ENCODE results near the gene CDH4. TPM values are rescaled to one million over a fixed set of nuclear protein-coding genes. Genes with fewer than 3 reads are reported as not detected.

Gene CDH4
- total RNA-seq, 1 donor from 2014 or later: not detected

- H3K27ac ChIP-seq: no peak overlapping the region
- no peaks in the 10 kb centered on the region for H3K9me3 ChIP-seq
- H3K4me1 ChIP-seq: no peaks in the 10 kb centered on the region
- H3K4me3 ChIP-seq: no peak overlapping the region
- intact Hi-C loops (cut with DNase I): no loop called here
- DNase-seq (ENCODE audit: low spot score in 2 of 2): no peak
- H3K36me3 ChIP-seq: no peaks in the 10 kb centered on the region
- TF ChIP-seq CTCF (IDR thresholded peaks at IDR 0.05): no peak
- H3K27me3 ChIP-seq: no peaks in the 10 kb centered on the region
Observed at GRCh38 chr20:61685462-61685861, 433.4 kb downstream of the CDH4 start.

- no peak for TF ChIP-seq CTCF (IDR thresholded peaks at IDR 0.05)
- H3K27me3 ChIP-seq: no peaks in the 10 kb centered on the region
- no peaks in the 10 kb centered on the region for H3K36me3 ChIP-seq
- no peaks in the 10 kb centered on the region for H3K9me3 ChIP-seq
- H3K27ac ChIP-seq: no peak overlapping the region
- intact Hi-C loops (cut with DNase I): no loop called here
- H3K4me1 ChIP-seq: no peaks in the 10 kb centered on the region
- no peak overlapping the region for H3K4me3 ChIP-seq
- no peak for DNase-seq (ENCODE audit: low spot score in 2 of 2)
Observed at GRCh38 chr20:61686051-61686936, 434.2 kb downstream of the CDH4 start.

GRCh38 chr20:61688411-61688810, 436.4 kb downstream of the CDH4 start:
- H3K27me3 ChIP-seq: no peaks in the 10 kb centered on the region

GRCh38 chr20:61690150-61690549, 438.1 kb downstream of the CDH4 start:
- no peak for TF ChIP-seq CTCF (IDR thresholded peaks at IDR 0.05)
- intact Hi-C loops (cut with DNase I): no loop called here

More at GRCh38 chr20:61688411-61688810, 436.4 kb downstream of the CDH4 start:
- H3K4me3 ChIP-seq: no peak overlapping the region
- H3K9me3 ChIP-seq: no peaks in the 10 kb centered on the region
- no peak overlapping the region for H3K27ac ChIP-seq
- no peaks in the 10 kb centered on the region for H3K4me1 ChIP-seq
- no peaks in the 10 kb centered on the region for H3K36me3 ChIP-seq
- intact Hi-C loops (cut with DNase I): no loop called here
- DNase-seq (ENCODE audit: low spot score in 2 of 2): no peak
- no peak for TF ChIP-seq CTCF (IDR thresholded peaks at IDR 0.05)

GRCh38 chr20:61690993-61691838, 439.2 kb downstream of the CDH4 start:
- Histone ChIP-seq H3K27ac (no peak overlapping the region), H3K4me1 (no peaks in the 10 kb centered on the region), H3K27me3 (no peaks in the 10 kb centered on the region), H3K36me3 (no peaks in the 10 kb centered on the region), H3K9me3 (no peaks in the 10 kb centered on the region), H3K4me3 (no peak overlapping the region)
- TF ChIP-seq CTCF (IDR thresholded peaks at IDR 0.05): no peak
- intact Hi-C loops (cut with DNase I): no loop called here
- DNase-seq (ENCODE audit: low spot score in 2 of 2): no peak

More at GRCh38 chr20:61690150-61690549, 438.1 kb downstream of the CDH4 start:
- H3K27ac ChIP-seq: no peak overlapping the region
- no peaks in the 10 kb centered on the region for H3K9me3 ChIP-seq
- no peaks in the 10 kb centered on the region for H3K27me3 ChIP-seq
- H3K4me3 ChIP-seq: no peak overlapping the region
- no peaks in the 10 kb centered on the region for H3K36me3 ChIP-seq
- no peaks in the 10 kb centered on the region for H3K4me1 ChIP-seq
- no peak for DNase-seq (ENCODE audit: low spot score in 2 of 2)
